ENCODE measurements around the gene NDUFS8. TPM values are rescaled to one million over a fixed set of nuclear protein-coding genes. Genes with fewer than 3 reads are reported as not detected.
A peak's percentile ranks its signal among the peaks of the same experiment; 100 is the strongest.

Gene NDUFS8
- total RNA-seq, 1 experiment from 2014 or later, result 334 TPM

DNA sequence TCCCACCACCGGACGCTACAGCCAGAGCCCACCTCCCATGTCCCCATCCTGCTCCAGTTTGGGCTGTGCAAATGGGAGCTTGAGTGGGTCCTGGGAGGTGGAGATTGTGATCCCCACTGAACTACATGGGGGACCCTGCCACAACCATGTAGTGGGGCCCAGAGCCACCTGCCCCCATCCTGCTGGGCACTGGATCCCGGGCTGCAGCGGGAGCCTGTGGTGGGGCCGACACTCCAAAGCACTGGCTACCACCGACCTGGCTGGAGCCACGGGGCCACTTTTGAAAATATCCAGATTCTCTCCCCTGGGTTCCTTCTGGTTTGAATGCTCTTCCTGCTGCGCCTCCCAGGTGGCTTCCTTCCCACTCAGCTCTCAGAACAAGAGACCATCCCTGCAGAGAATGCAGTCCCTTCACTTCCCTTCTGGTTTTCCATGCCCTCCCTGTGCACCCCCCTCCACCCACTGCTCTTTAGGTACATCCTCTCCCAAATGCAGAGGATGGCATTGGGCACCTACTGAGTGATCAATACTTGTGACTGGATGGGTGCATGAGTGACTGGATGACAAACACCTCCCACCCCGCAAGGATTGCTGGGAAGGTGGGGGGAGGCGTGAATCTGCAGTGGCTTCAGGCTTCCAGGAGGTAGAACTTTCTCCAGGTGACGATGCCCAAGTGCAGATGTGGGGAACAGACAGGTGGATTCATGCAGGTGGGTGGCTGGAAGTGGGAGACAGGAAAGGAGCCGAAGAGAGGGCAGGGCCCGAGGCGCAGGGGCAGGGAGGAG is 25.7 kb upstream of the NDUFS8 start:
- H3K4me1 Mint-ChIP-seq (ENCODE audit: low read depth, unreplicated experiment), result peaks cover 19% of the 10 kb centered on the region
- no peaks in the 10 kb centered on the region for H3K27me3 ChIP-seq (replicated peaks; ENCODE audit: control insufficient read depth, insufficient read depth, low read length)
- peak overlapping the region; percentile 66 for H3K4me3 ChIP-seq (ENCODE audit: low read depth, low read length)
- H3K36me3 ChIP-seq (ENCODE audit: control insufficient read depth, insufficient read depth, low read length), result 0 out of 2 replicates have a peak, but pooled peaks cover 1% of the 10 kb centered on the region
- intact Hi-C loops (cut with micrococcal nuclease; ENCODE audit: unreplicated experiment), result no loop called here
- peak overlapping the region; percentile 65 for H3K4me3 Mint-ChIP-seq (ENCODE audit: unreplicated experiment)
- no peaks in the 10 kb centered on the region for H3K9me3 ChIP-seq
- CTCF ChIA-PET, result interaction anchor here (1.0 kb wide), 1 partner anchor 49 kb away, joined by 4 read pairs; no protein-coding TSS in a partner anchor
- H3K9me3 Mint-ChIP-seq (ENCODE audit: unreplicated experiment), result no peaks in the 10 kb centered on the region
- POLR2A ChIA-PET, result no interaction called here
- peaks cover 17% of the 10 kb centered on the region for H3K4me1 ChIP-seq
- TF ChIP-seq, protein P1, sequence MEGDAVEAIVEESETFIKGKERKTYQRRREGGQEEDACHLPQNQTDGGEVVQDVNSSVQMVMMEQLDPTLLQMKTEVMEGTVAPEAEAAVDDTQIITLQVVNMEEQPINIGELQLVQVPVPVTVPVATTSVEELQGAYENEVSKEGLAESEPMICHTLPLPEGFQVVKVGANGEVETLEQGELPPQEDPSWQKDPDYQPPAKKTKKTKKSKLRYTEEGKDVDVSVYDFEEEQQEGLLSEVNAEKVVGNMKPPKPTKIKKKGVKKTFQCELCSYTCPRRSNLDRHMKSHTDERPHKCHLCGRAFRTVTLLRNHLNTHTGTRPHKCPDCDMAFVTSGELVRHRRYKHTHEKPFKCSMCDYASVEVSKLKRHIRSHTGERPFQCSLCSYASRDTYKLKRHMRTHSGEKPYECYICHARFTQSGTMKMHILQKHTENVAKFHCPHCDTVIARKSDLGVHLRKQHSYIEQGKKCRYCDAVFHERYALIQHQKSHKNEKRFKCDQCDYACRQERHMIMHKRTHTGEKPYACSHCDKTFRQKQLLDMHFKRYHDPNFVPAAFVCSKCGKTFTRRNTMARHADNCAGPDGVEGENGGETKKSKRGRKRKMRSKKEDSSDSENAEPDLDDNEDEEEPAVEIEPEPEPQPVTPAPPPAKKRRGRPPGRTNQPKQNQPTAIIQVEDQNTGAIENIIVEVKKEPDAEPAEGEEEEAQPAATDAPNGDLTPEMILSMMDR (IDR thresholded peaks at IDR 0.05; ENCODE audit: insufficient read depth in 1 of 2, low read depth in 1 of 2, low read length in 1 of 2, severe bottlenecking in 1 of 2, unreplicated experiment in 1 of 2), result no peak
- H3K27ac Mint-ChIP-seq (ENCODE audit: unreplicated experiment), result peak overlapping the region; percentile 85
- no peaks in the 10 kb centered on the region for H3K27me3 Mint-ChIP-seq (ENCODE audit: insufficient read depth, unreplicated experiment)
- peaks cover 1% of the 10 kb centered on the region for H3K36me3 Mint-ChIP-seq (ENCODE audit: insufficient read depth, unreplicated experiment)
- BruUV-seq (replicated peaks), result no TSS peak
- peak in 1 of 2 experiments; percentile 32 for DNase-seq

DNA sequence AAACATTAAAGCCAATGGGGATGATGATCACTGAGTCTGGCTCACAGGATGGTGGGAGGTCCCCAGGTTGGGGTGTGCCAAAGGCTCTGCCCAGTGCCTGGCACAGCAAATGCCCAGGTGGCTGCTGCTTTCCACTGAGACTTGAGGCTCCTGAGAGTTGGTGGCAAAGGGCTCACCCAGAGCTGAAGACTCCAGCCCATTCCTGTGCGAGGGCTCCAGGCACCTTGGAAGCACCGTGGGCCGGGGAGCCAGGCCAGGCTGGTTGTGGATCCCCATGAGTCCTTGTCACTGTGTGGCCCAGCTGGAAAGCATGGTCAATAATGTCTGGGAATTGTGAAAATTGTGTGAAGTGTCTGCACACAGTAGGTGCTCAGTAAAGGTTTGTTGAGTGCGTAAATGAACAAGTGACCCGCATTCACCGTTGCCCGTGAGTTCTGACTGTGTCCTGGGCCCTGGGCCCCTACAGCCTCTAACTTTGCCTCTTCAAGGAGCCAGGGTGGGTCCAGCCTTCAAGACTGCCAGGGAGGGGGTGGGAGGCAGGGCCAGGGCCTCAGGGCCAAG is 23.8 kb upstream of the NDUFS8 start:
- Histone ChIP-seq H3K4me1 (peaks cover 35% of the 10 kb centered on the region), H3K36me3 (ENCODE audit: control insufficient read depth, insufficient read depth, low read length) (0 out of 2 replicates have a peak, but pooled peaks cover 1% of the 10 kb centered on the region), H3K27me3 (replicated peaks; ENCODE audit: control insufficient read depth, insufficient read depth, low read length) (no peaks in the 10 kb centered on the region), H3K4me3 (ENCODE audit: low read depth, low read length) (no peak overlapping the region), H3K9me3 (no peaks in the 10 kb centered on the region)
- BruUV-seq (replicated peaks), result no TSS peak
- H3K4me1 Mint-ChIP-seq (ENCODE audit: low read depth, unreplicated experiment), result peaks cover 32% of the 10 kb centered on the region
- ChIA-PET POLR2A (no interaction called here), CTCF (no interaction called here)
- H3K9me3 Mint-ChIP-seq (ENCODE audit: unreplicated experiment), result no peaks in the 10 kb centered on the region
- no peak for DNase-seq
- H3K36me3 Mint-ChIP-seq (ENCODE audit: insufficient read depth, unreplicated experiment), result peaks cover 7% of the 10 kb centered on the region
- no peak overlapping the region for H3K27ac Mint-ChIP-seq (ENCODE audit: unreplicated experiment)
- intact Hi-C loops (cut with micrococcal nuclease; ENCODE audit: unreplicated experiment), result no loop called here
- H3K4me3 Mint-ChIP-seq (ENCODE audit: unreplicated experiment), result no peak overlapping the region
- TF ChIP-seq, protein P1 (IDR thresholded peaks at IDR 0.05; ENCODE audit: insufficient read depth in 1 of 2, low read depth in 1 of 2, low read length in 1 of 2, severe bottlenecking in 1 of 2, unreplicated experiment in 1 of 2), result no peak
- H3K27me3 Mint-ChIP-seq (ENCODE audit: insufficient read depth, unreplicated experiment), result no peaks in the 10 kb centered on the region

DNA sequence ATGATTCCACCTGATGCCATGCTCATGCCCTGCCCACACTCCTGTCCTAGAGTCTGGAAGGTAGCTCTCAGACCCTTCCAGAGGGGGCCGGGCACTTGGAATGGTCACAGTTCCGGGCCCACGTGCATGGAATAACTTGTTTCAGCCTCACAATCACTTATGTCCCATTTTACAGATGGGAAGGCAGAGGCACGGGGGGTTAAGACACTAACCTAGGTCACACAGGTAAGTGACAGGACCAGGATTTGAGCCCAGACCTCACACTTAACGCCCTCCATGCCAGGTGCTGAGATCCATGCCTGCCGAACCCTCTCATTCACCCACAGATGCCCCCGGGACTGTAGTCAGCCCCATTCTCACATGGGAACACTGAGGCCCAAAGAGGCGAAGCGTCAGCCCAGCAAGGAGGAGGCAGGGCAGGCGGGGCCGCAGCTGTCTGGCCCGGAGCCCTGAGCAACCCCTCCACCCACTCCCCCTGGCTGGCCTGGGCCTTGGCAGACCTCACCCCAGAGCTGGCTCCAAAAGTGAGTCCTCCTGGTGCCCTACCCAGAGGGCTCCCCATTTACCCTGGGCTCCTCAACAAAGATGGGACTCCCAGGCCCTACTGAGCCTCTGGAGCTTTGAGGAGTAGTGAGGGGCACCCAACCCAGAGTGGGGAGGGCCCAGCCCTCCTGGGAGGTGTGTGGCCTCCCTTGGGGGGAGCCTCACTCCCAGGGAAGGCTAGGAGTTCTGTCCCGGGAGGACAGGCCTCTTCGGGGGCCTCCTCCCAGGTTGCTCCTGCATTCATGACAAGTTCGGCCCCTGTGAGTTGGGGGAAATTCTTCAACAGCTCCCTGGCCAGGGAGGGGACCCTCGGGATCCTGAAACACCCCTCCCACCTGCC is 22.7 kb upstream of the NDUFS8 start:
- TF ChIP-seq, protein P1 (IDR thresholded peaks at IDR 0.05; ENCODE audit: insufficient read depth in 1 of 2, low read depth in 1 of 2, low read length in 1 of 2, severe bottlenecking in 1 of 2, unreplicated experiment in 1 of 2), result no peak
- peak in 1 of 2 experiments; percentile 36 for DNase-seq
- Mint-ChIP-seq H3K27ac (ENCODE audit: unreplicated experiment) (no peak overlapping the region), H3K4me3 (ENCODE audit: unreplicated experiment) (no peak overlapping the region), H3K9me3 (ENCODE audit: unreplicated experiment) (no peaks in the 10 kb centered on the region), H3K36me3 (ENCODE audit: insufficient read depth, unreplicated experiment) (peaks cover 7% of the 10 kb centered on the region), H3K27me3 (ENCODE audit: insufficient read depth, unreplicated experiment) (no peaks in the 10 kb centered on the region), H3K4me1 (ENCODE audit: low read depth, unreplicated experiment) (peaks cover 27% of the 10 kb centered on the region)
- Histone ChIP-seq H3K36me3 (ENCODE audit: control insufficient read depth, insufficient read depth, low read length) (no peaks in the 10 kb centered on the region), H3K4me1 (peaks cover 45% of the 10 kb centered on the region), H3K4me3 (ENCODE audit: low read depth, low read length) (no peak overlapping the region), H3K9me3 (no peaks in the 10 kb centered on the region), H3K27me3 (replicated peaks; ENCODE audit: control insufficient read depth, insufficient read depth, low read length) (no peaks in the 10 kb centered on the region)
- ChIA-PET CTCF (no interaction called here), POLR2A (no interaction called here)
- intact Hi-C loops (cut with micrococcal nuclease; ENCODE audit: unreplicated experiment), result no loop called here
- no TSS peak for BruUV-seq (replicated peaks)

Data from Caco-2 (cell line).